SK-N-SH (cell line): Measurements from ENCODE around the gene MGAT5. TPM values are rescaled to one million over a fixed set of nuclear protein-coding genes. Genes with fewer than 3 reads are reported as not detected.

Source experiments
- CTCF ChIA-PET: fragments of 300-600, 350-600 bp; formaldehyde crosslinking; extraction: SDS; loops from one replicate; lab custom pipeline; 2021; lab: Yijun Ruan, JAX
- POLR2A ChIA-PET: fragments of 350-600 bp; sonication (Branson Sonifier 250); formaldehyde crosslinking; extraction: SDS; loops from one replicate; lab custom pipeline; 2020; ENCODE audit warnings: antibody characterized with exemption, inconsistent platforms; lab: Yijun Ruan, JAX
- DNase-seq: peaks from one replicate; pipeline ENCODE4 v3.0.0; 2012
- H2AFZ ChIP-seq: fragments of 200-600 bp; sonication (generic); 2 replicates; pipeline ENCODE4 v1.8.1; 2016; ENCODE audit warnings: antibody characterized with exemption, mild to moderate bottlenecking, low read depth
- H3F3A ChIP-seq: fragments of 200-600 bp; sonication (generic); replicated peaks from 2 replicates; pipeline ENCODE3; 2016; ENCODE audit warnings: antibody characterized with exemption, mild to moderate bottlenecking; ENCODE audit not compliant: insufficient read depth
- H3K27ac ChIP-seq, 2 experiments: fragments of 200-500 bp in 1 of 2; fragments of 200-600 bp in 1 of 2; sonication (Bioruptor generic) in 1 of 2; sonication (generic), shearing (Covaris generic) in 1 of 2; 2 replicates each; pipeline versions ENCODE4 v1.5.1 to v1.6.1; 2014 to 2016; ENCODE audit warnings: low read depth in 2 of 2, inconsistent platforms in 1 of 2, low read length in 1 of 2, mild to moderate bottlenecking in 1 of 2, mixed read lengths in 1 of 2
- H3K27me3 ChIP-seq: fragments of 200-600 bp; sonication (generic), shearing (Covaris generic); 2 replicates; pipeline ENCODE4 v1.6.1; 2016; ENCODE audit warnings: mixed run types; ENCODE audit not compliant: insufficient read depth
- H3K36me3 ChIP-seq, 2 experiments: fragments of 200-500 bp in 1 of 2; fragments of 200-600 bp in 1 of 2; sonication (Bioruptor generic) in 1 of 2; sonication (generic) in 1 of 2; replicated peaks in 1 of 2; 2 replicates each; pipeline versions ENCODE3 to v1.5.1; 2014 to 2016; ENCODE audit warnings: low read length in 1 of 2, mild to moderate bottlenecking in 1 of 2; ENCODE audit not compliant: insufficient read depth in 2 of 2, control insufficient read depth in 1 of 2
- H3K4me1 ChIP-seq, 2 experiments: fragments of 200-500 bp in 1 of 2; fragments of 200-600 bp in 1 of 2; sonication (Bioruptor generic) in 1 of 2; sonication (generic), shearing (Covaris generic) in 1 of 2; 2 replicates each; pipeline versions ENCODE4 v1.5.1 to v1.6.1; 2014 to 2016; ENCODE audit warnings: low read depth in 1 of 2, low read length in 1 of 2, mixed run types in 1 of 2; ENCODE audit not compliant: insufficient read depth in 2 of 2, control insufficient read depth in 1 of 2
- H3K4me2 ChIP-seq: fragments of 200-600 bp; sonication (generic), shearing (Covaris generic); 2 replicates; pipeline ENCODE4 v1.6.1; 2017; ENCODE audit warnings: mixed run types
- H3K4me3 ChIP-seq, 2 experiments: fragments of 200-500 bp in 1 of 2; fragments of 200-600 bp in 1 of 2; sonication (Bioruptor generic) in 1 of 2; sonication (generic), shearing (Covaris generic) in 1 of 2; 2 replicates each; pipeline versions ENCODE4 v1.5.1 to v1.8.1; 2014 to 2016; ENCODE audit warnings: low read depth in 2 of 2, inconsistent platforms in 1 of 2, low read length in 1 of 2, mild to moderate bottlenecking in 1 of 2, mixed read lengths in 1 of 2, moderate library complexity in 1 of 2
- H3K79me2 ChIP-seq: fragments of 200-600 bp; sonication (generic); 2 replicates; pipeline ENCODE4 v1.8.1; 2017; ENCODE audit warnings: mild to moderate bottlenecking; ENCODE audit not compliant: insufficient read depth
- H3K9ac ChIP-seq: fragments of 200-600 bp; sonication (generic); 2 replicates; pipeline ENCODE4 v1.6.1; 2017; ENCODE audit warnings: mixed run types
- H3K9me2 ChIP-seq: fragments of 200-600 bp; sonication (generic); 2 replicates; pipeline ENCODE4 v1.6.1; 2017; ENCODE audit warnings: mixed run types
- H3K9me3 ChIP-seq: fragments of 200-600 bp; sonication (generic); 2 replicates; pipeline ENCODE4 v1.6.1; 2017; ENCODE audit warnings: mixed run types, mild to moderate bottlenecking, moderate library complexity
- H4K20me1 ChIP-seq: fragments of 200-600 bp; sonication (generic); 2 replicates; pipeline ENCODE4 v1.6.1; 2017; ENCODE audit warnings: mild to moderate bottlenecking, mixed run types; ENCODE audit not compliant: insufficient read depth
- EP300 ChIP-seq, 2 experiments: IDR thresholded peaks; 2 replicates each; pipeline versions ENCODE4 v1.4.0 to v1.6.1; 2012; ENCODE audit warnings: borderline replicate concordance in 1 of 2, low read depth in 1 of 2, low read length in 1 of 2
- FOXM1 ChIP-seq: IDR thresholded peaks from 2 replicates; pipeline ENCODE4 v1.4.0; 2012; ENCODE audit warnings: low read depth, mild to moderate bottlenecking
- MAX ChIP-seq: IDR thresholded peaks from 2 replicates; pipeline ENCODE4 v1.4.0; 2012; ENCODE audit warnings: low read depth
- PBX3 ChIP-seq: IDR thresholded peaks from 2 replicates; pipeline ENCODE4; 2012
- RAD21 ChIP-seq: IDR thresholded peaks from 2 replicates; pipeline ENCODE4 v1.6.1; 2012; ENCODE audit warnings: mild to moderate bottlenecking, low read length
- RFX5 ChIP-seq: IDR thresholded peaks from 2 replicates; pipeline ENCODE4 v1.6.1; 2012; ENCODE audit warnings: mild to moderate bottlenecking, improper control_type of control experiment, low read length
- WGBS: methylation state at CpG from one replicate; pipeline ENCODE4 v1.1.6; 2017; ENCODE audit warnings: low lambda C conversion rate; 5-methylcytosine and 5-hydroxymethylcytosine counted together
- polyA plus RNA-seq, 3 experiments: library from polyadenylated mRNA; depleted of rRNA; stranded (reverse); fragments of >200 nt; gene quantifications; 2 replicates each; pipeline ENCODE4 v1.2.3, GENCODE V29; 2012

The MGAT5 gene
- polyA plus RNA-seq, 1 of the 3 experiments (the other 2 are of a cell fraction) = 18.2 TPM

GRCh38 chr2:134410831-134411231 lies 157.0 kb downstream of the MGAT5 start:
- WGBS = 72% methylated on average over 4 of the region's 5 CpGs
- Histone ChIP-seq H3K79me2 (no peaks in the 10 kb centered on the region), H3K9me2 (no peaks in the 10 kb centered on the region), H4K20me1 (no peaks in the 10 kb centered on the region), H3K27ac (peak overlapping the region; percentile 13 to 97; a peak in 2 of 4 replicates), H3K9me3 (no peaks in the 10 kb centered on the region), H3K4me3 (no peak overlapping the region), H2AFZ (no peak overlapping the region), H3K27me3 (no peaks in the 10 kb centered on the region), H3K9ac (no peak overlapping the region), H3K36me3 (peaks cover 0 to 5% of the 10 kb centered on the region in 2 experiments), H3F3A (peaks cover 5% of the 10 kb centered on the region), H3K4me2 (no peak overlapping the region), H3K4me1 (peaks cover 41 to 43% of the 10 kb centered on the region in 2 experiments)
- ChIA-PET CTCF (interaction anchor here (1.1 to 8.7 kb wide), 22 partner anchors 10 to 525 kb away, joined by 3 to 175 read pairs (median 10); partner anchors contain the start of gene MGAT5), POLR2A (interaction anchor here (1.1 to 2.5 kb wide), 7 partner anchors 34 to 292 kb away, joined by 4 to 27 read pairs (median 7); no protein-coding TSS in a partner anchor)
- DNase-seq = no peak
- no peak for TF ChIP-seq FOXM1
- no peak for TF ChIP-seq RFX5
- peak; percentile 57; the same call in 1 of the 2 replicates for TF ChIP-seq PBX3
- TF ChIP-seq EP300 (IDR thresholded peaks at IDR 0.05; ENCODE audit: borderline replicate concordance in 1 of 2, low read depth in 1 of 2, low read length in 1 of 2) = 0 out of 4 replicates have a peak, but pooled peaks of 1 of the 2 experiments have one; percentile 15

- H4K20me1 ChIP-seq = no peaks in the 10 kb centered on the region
- H3K4me3 ChIP-seq = 0 out of 4 replicates have a peak overlapping the region, but pooled peaks of 1 of the 2 experiments have one; percentile 6
- DNase-seq = peak; percentile 48
- H3K79me2 ChIP-seq = no peaks in the 10 kb centered on the region
- H3K27me3 ChIP-seq = no peaks in the 10 kb centered on the region
- H3K9me3 ChIP-seq = no peaks in the 10 kb centered on the region
- H3F3A ChIP-seq = peaks cover 5% of the 10 kb centered on the region
- TF ChIP-seq RAD21 (0 out of 2 replicates have a peak, but pooled peaks have one; percentile 22), EP300 (IDR thresholded peaks at IDR 0.05; ENCODE audit: borderline replicate concordance in 1 of 2, low read depth in 1 of 2, low read length in 1 of 2) (peak in 1 of 2 experiments; percentile 64; a peak in 1 of 4 replicates), MAX (no peak)
- POLR2A ChIA-PET = interaction anchor here (1.1 to 2.5 kb wide), 8 partner anchors 10 to 292 kb away, joined by 4 to 27 read pairs (median 8); no protein-coding TSS in a partner anchor
- H3K4me2 ChIP-seq = no peak overlapping the region
- H2AFZ ChIP-seq = no peak overlapping the region
- CTCF ChIA-PET = interaction anchor here (0.7 to 8.7 kb wide), 74 partner anchors 8 to 528 kb away, joined by 3 to 175 read pairs (median 6); partner anchors contain the start of gene MGAT5
- H3K36me3 ChIP-seq = peaks cover 0 to 5% of the 10 kb centered on the region in 2 experiments
- H3K4me1 ChIP-seq = peaks cover 37 to 43% of the 10 kb centered on the region in 2 experiments
- H3K9ac ChIP-seq = no peak overlapping the region
- H3K27ac ChIP-seq = peak overlapping the region in 1 of 2 experiments; percentile 97; a peak in 2 of 4 replicates
- WGBS = 70% methylated on average over 6 of the region's 6 CpGs
- H3K9me2 ChIP-seq = no peaks in the 10 kb centered on the region
Observed at GRCh38 chr2:134411279-134411827, 157.5 kb downstream of the MGAT5 start.
